ENCODE data around the gene MAFB. TPM values are rescaled to one million over a fixed set of nuclear protein-coding genes. Genes with fewer than 3 reads are reported as not detected.

MAFB gene
- total and polyA plus RNA-seq, 2 donors (not counting 1 experiment from before 2014, with no cell fraction given), result 0.40 to 3.0 TPM

DNA sequence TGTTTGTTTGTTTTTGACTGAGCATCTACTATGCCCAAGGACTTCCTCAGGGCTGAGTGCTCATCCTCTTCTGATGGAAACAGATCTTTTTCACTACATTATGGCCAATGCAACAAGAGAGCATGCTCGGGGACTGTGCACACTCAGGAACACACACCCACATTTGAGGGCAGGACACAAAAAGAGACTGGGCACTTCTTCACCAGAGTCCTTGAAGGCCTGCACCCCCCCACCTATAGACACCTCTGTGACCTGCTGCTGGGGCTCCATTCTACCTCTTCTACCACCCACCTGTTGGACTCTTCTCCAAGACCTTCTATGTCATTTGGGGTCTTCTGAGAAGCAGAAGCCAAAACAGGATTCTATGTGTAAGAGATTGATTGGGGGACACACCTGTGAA, 9.2 kb upstream of the MAFB start:
- DNase-seq (ENCODE audit: low read depth in 2 of 2), result no peak
- Histone ChIP-seq H3K4me1 (ENCODE audit: control insufficient read depth, extremely low read depth, insufficient read depth, low read length) (no peaks in the 10 kb centered on the region), H2AFZ (ENCODE audit: low read length) (no peak overlapping the region)

DNA sequence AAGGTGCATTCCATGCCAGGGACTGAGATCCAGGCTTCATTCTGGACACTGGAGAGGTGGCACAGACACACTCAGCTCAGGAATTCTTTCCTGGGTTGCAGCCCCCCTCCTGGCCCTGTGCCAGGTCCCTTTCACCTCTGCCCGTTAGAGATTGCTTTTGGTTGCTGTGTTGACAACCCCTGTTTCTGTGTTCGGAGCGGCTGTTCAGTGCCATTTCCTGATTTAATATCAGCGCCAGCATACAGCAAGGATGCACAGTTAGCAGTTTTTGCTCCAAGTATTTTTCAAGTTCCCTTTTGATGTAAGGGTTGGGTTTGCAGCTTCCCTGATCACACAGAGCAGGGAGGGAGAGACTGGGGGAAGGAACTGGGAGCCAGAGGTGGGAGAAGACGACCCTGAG, 8.5 kb upstream of the MAFB start:
- H3K27me3 ChIP-seq (ENCODE audit: control insufficient read depth, insufficient read depth, low read length), result peaks cover 2% of the 10 kb centered on the region
- no peak overlapping the region for H3K4me3 ChIP-seq (replicated peaks in 1 of 4; ENCODE audit: control extremely low read depth in 1 of 4, insufficient read depth in 1 of 4, low read depth in 3 of 4, low read length in 4 of 4)
- H4K20me1 ChIP-seq (ENCODE audit: control insufficient read depth, extremely low read depth, insufficient read depth, low read length), result no peaks in the 10 kb centered on the region
- no peaks in the 10 kb centered on the region for H3K4me1 ChIP-seq (ENCODE audit: control insufficient read depth, extremely low read depth, insufficient read depth, low read length)
- no peak overlapping the region for H3K4me2 ChIP-seq (ENCODE audit: extremely low read depth, insufficient read depth, low read length)
- no peak for TF ChIP-seq EZH2 (IDR thresholded peaks at IDR 0.05; ENCODE audit: low read length, missing control alignments)
- TF ChIP-seq, protein P1, sequence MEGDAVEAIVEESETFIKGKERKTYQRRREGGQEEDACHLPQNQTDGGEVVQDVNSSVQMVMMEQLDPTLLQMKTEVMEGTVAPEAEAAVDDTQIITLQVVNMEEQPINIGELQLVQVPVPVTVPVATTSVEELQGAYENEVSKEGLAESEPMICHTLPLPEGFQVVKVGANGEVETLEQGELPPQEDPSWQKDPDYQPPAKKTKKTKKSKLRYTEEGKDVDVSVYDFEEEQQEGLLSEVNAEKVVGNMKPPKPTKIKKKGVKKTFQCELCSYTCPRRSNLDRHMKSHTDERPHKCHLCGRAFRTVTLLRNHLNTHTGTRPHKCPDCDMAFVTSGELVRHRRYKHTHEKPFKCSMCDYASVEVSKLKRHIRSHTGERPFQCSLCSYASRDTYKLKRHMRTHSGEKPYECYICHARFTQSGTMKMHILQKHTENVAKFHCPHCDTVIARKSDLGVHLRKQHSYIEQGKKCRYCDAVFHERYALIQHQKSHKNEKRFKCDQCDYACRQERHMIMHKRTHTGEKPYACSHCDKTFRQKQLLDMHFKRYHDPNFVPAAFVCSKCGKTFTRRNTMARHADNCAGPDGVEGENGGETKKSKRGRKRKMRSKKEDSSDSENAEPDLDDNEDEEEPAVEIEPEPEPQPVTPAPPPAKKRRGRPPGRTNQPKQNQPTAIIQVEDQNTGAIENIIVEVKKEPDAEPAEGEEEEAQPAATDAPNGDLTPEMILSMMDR (conservative IDR thresholded peaks at IDR 0.05 in 1 of 2, IDR thresholded peaks at IDR 0.05 in 1 of 2; ENCODE audit: low read depth in 1 of 2, low read length in 2 of 2), result no peak
- H3K36me3 ChIP-seq (ENCODE audit: control insufficient read depth, insufficient read depth, low read length), result no peaks in the 10 kb centered on the region
- H3K27ac ChIP-seq (ENCODE audit: insufficient read depth, low read length), result no peak overlapping the region
- no peak overlapping the region for H3K9ac ChIP-seq (ENCODE audit: insufficient read depth, low read length)
- no peaks in the 10 kb centered on the region for H3K9me3 ChIP-seq (ENCODE audit: control insufficient read depth, insufficient read depth, low read depth, low read length)
- DNase-seq (ENCODE audit: low read depth in 2 of 2), result no peak
- no peaks in the 10 kb centered on the region for H3K79me2 ChIP-seq (ENCODE audit: control insufficient read depth, insufficient read depth, low read length)
- no peak overlapping the region for H2AFZ ChIP-seq (ENCODE audit: low read length)

More for the DNA sequence above, 9.2 kb upstream of the MAFB start:
- no peak for TF ChIP-seq EZH2 (IDR thresholded peaks at IDR 0.05; ENCODE audit: low read length, missing control alignments)
- TF ChIP-seq, protein P1 (conservative IDR thresholded peaks at IDR 0.05 in 1 of 2, IDR thresholded peaks at IDR 0.05 in 1 of 2; ENCODE audit: low read depth in 1 of 2, low read length in 2 of 2), result no peak
- Histone ChIP-seq H4K20me1 (ENCODE audit: control insufficient read depth, extremely low read depth, insufficient read depth, low read length) (no peaks in the 10 kb centered on the region), H3K9ac (ENCODE audit: insufficient read depth, low read length) (no peak overlapping the region), H3K27ac (ENCODE audit: insufficient read depth, low read length) (no peak overlapping the region), H3K4me3 (replicated peaks in 1 of 4; ENCODE audit: control extremely low read depth in 1 of 4, insufficient read depth in 1 of 4, low read depth in 3 of 4, low read length in 4 of 4) (no peak overlapping the region), H3K79me2 (ENCODE audit: control insufficient read depth, insufficient read depth, low read length) (no peaks in the 10 kb centered on the region), H3K4me2 (ENCODE audit: extremely low read depth, insufficient read depth, low read length) (no peak overlapping the region), H3K27me3 (ENCODE audit: control insufficient read depth, insufficient read depth, low read length) (no peaks in the 10 kb centered on the region), H3K9me3 (ENCODE audit: control insufficient read depth, insufficient read depth, low read depth, low read length) (no peaks in the 10 kb centered on the region), H3K36me3 (ENCODE audit: control insufficient read depth, insufficient read depth, low read length) (no peaks in the 10 kb centered on the region)

DNA sequence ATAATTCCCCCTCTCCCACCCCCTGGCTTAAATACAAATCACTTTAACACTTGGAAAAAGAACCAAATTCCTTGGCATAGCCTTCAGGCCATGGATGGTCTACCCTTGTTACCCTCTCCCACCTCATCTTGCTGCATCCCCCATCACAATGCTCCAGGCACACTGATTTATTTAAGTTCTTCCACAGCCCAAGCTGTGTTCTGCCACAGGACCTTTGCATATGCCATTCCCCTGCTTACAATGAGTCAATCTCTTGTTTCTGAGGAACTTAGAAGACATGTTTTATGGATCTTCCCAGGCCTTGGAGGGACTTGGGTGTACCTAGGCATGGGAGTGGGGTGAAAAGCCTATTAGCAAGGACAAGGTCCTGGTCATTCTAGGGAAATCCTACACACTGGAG, 6.2 kb upstream of the MAFB start:
- Histone ChIP-seq H3K4me3 (replicated peaks in 1 of 4; ENCODE audit: control extremely low read depth in 1 of 4, insufficient read depth in 1 of 4, low read depth in 3 of 4, low read length in 4 of 4) (no peak overlapping the region), H3K9ac (ENCODE audit: insufficient read depth, low read length) (no peak overlapping the region), H3K9me3 (ENCODE audit: control insufficient read depth, insufficient read depth, low read depth, low read length) (no peaks in the 10 kb centered on the region), H3K27ac (ENCODE audit: insufficient read depth, low read length) (no peak overlapping the region), H4K20me1 (ENCODE audit: control insufficient read depth, extremely low read depth, insufficient read depth, low read length) (no peaks in the 10 kb centered on the region), H3K79me2 (ENCODE audit: control insufficient read depth, insufficient read depth, low read length) (no peaks in the 10 kb centered on the region), H3K4me2 (ENCODE audit: extremely low read depth, insufficient read depth, low read length) (no peak overlapping the region), H3K4me1 (ENCODE audit: control insufficient read depth, extremely low read depth, insufficient read depth, low read length) (no peaks in the 10 kb centered on the region), H2AFZ (ENCODE audit: low read length) (no peak overlapping the region), H3K27me3 (ENCODE audit: control insufficient read depth, insufficient read depth, low read length) (peaks cover 16% of the 10 kb centered on the region), H3K36me3 (ENCODE audit: control insufficient read depth, insufficient read depth, low read length) (no peaks in the 10 kb centered on the region)
- TF ChIP-seq, protein P1 (conservative IDR thresholded peaks at IDR 0.05 in 1 of 2, IDR thresholded peaks at IDR 0.05 in 1 of 2; ENCODE audit: low read depth in 1 of 2, low read length in 2 of 2), result no peak
- TF ChIP-seq EZH2 (IDR thresholded peaks at IDR 0.05; ENCODE audit: low read length, missing control alignments), result no peak
- DNase-seq (ENCODE audit: low read depth in 2 of 2), result no peak

All from fibroblast of lung (primary cell).